ENCODE results near the gene KCNJ3.

KCNJ3 gene

DNA sequence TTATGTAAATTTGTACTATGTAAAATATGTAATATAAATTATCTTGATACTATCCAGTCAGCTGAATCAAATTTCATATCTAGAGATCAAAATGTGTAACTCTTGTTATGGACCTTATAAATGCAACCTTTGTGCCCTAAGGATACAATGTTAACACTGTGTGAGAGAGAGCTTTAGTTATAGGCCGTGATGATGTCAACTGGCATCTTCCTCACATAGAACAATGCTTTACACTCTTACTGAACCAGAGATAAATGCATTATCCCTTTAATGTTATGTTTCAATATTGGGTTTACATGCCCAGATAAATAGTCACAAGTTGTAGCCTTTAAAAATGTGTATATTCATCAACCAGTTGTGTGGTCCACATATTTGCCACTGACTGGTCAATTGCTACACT lies 115.1 kb downstream of the KCNJ3 start:
- no peak for DNase-seq (ENCODE audit: low spot score)
- TF ChIP-seq, protein P1, sequence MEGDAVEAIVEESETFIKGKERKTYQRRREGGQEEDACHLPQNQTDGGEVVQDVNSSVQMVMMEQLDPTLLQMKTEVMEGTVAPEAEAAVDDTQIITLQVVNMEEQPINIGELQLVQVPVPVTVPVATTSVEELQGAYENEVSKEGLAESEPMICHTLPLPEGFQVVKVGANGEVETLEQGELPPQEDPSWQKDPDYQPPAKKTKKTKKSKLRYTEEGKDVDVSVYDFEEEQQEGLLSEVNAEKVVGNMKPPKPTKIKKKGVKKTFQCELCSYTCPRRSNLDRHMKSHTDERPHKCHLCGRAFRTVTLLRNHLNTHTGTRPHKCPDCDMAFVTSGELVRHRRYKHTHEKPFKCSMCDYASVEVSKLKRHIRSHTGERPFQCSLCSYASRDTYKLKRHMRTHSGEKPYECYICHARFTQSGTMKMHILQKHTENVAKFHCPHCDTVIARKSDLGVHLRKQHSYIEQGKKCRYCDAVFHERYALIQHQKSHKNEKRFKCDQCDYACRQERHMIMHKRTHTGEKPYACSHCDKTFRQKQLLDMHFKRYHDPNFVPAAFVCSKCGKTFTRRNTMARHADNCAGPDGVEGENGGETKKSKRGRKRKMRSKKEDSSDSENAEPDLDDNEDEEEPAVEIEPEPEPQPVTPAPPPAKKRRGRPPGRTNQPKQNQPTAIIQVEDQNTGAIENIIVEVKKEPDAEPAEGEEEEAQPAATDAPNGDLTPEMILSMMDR (IDR thresholded peaks at IDR 0.05; ENCODE audit: extremely low read depth, insufficient read depth, missing control alignments), result no peak
- in situ Hi-C loops (cut with MboI; ENCODE audit: low pct_unique_long_range_greater_than_20kb, low sequenced_read_pairs, unreplicated experiment), result no loop called here

DNA sequence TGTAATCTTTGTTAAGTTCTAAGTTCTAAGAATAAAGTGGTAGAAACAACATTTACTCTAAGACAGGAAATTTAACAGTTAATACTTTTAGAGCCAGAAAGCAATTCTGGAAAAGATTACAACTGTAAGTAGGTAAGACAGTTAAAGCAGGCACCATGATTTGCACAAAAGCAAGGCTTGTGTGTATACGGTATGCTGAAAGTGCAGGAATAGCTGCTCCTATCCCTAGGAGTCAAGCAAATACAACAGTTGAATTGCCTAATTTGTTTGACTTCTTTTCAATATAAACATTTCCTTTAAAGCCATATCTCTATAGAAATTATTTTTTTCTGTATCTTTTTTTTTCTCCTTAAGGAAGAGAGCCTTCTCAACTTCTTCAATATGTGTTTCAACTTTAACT lies 116.4 kb downstream of the KCNJ3 start:
- TF ChIP-seq, protein P1 (IDR thresholded peaks at IDR 0.05; ENCODE audit: extremely low read depth, insufficient read depth, missing control alignments), result no peak
- in situ Hi-C loops (cut with MboI; ENCODE audit: low pct_unique_long_range_greater_than_20kb, low sequenced_read_pairs, unreplicated experiment), result no loop called here
- DNase-seq (ENCODE audit: low spot score), result no peak

DNA sequence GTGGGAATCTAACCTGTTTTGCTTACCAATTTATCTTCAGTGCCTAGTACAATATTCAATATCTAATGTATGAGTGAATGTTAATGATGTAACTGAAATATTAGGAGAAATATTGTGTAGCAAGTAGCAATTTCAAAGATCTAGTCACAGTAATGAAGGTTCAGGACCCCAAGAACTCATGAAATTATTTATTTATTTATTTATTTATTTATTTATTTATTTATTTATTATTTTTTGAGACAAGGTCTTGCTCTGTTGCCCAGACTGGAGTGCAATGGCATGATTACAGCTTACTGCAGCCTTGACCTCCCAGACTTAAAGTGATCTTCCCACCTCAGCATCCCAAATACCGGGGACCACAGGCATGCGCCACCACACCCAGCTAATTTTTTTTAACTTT lies 126.9 kb downstream of the KCNJ3 start:
- in situ Hi-C loops (cut with MboI; ENCODE audit: low pct_unique_long_range_greater_than_20kb, low sequenced_read_pairs, unreplicated experiment), result no loop called here
- no peak for DNase-seq (ENCODE audit: low spot score)
- TF ChIP-seq, protein P1 (IDR thresholded peaks at IDR 0.05; ENCODE audit: extremely low read depth, insufficient read depth, missing control alignments), result no peak

DNA sequence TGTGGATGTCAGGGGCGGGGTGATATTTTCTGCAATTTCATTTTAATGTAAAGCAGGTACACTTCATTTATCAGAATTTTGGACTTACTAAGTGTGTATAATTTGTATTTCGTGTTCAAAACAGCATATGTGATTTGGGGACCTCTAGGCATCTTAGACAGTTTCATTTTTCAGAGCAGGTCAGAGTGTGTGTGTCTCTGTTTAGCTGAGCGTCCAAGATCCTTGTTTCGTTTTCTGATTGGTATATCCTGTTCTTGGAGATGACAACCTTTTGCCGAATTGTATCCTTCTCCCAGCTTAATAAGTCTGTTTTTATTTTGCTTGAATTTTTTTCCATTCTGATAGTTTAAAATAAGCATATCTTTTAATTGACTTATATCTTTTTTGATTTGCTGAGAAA lies 128.3 kb downstream of the KCNJ3 start:
- in situ Hi-C loops (cut with MboI; ENCODE audit: low pct_unique_long_range_greater_than_20kb, low sequenced_read_pairs, unreplicated experiment), result no loop called here
- no peak for DNase-seq (ENCODE audit: low spot score)
- TF ChIP-seq, protein P1 (IDR thresholded peaks at IDR 0.05; ENCODE audit: extremely low read depth, insufficient read depth, missing control alignments), result no peak

DNA sequence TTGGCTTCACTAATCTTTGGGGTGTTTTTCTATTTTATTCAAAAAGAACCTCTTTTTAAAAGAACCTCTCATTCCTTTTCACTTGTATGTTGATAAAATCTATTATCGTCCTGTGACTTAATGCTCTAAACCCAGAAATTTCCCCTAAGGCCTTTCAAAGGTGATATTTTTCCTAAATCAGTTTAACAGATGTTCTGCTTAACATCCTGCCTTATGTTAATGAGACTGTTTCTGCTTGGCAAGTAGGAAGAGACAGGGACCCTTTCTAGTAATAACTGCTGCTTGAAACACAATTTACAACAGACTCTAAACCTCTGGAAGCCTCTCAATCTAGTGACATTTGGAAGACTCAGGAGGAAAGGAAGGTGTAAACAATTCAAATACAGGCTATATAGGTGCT lies 128.8 kb downstream of the KCNJ3 start:
- no peak for DNase-seq (ENCODE audit: low spot score)
- TF ChIP-seq, protein P1 (IDR thresholded peaks at IDR 0.05; ENCODE audit: extremely low read depth, insufficient read depth, missing control alignments), result no peak
- in situ Hi-C loops (cut with MboI; ENCODE audit: low pct_unique_long_range_greater_than_20kb, low sequenced_read_pairs, unreplicated experiment), result no loop called here

DNA sequence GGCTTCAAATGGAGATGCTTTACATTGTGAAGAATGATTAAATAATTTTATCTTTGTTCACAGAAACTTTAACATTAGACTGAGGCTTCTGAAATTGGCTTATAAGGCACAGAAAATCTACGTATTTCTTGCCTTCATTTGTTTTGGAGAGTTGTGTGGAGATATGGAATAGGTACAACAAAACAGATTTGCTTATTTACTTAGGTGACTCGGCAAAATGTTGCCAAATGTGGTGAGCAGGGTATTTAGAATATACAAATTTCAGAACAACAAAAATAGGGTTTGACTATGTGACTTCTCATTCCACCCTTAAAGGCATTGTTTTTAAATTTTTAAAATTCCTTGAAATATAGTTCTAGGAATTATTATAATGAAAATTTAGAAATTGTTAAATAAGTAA lies 134.2 kb downstream of the KCNJ3 start:
- TF ChIP-seq, protein P1 (IDR thresholded peaks at IDR 0.05; ENCODE audit: extremely low read depth, insufficient read depth, missing control alignments), result no peak
- in situ Hi-C loops (cut with MboI; ENCODE audit: low pct_unique_long_range_greater_than_20kb, low sequenced_read_pairs, unreplicated experiment), result no loop called here
- DNase-seq (ENCODE audit: low spot score), result no peak

DNA sequence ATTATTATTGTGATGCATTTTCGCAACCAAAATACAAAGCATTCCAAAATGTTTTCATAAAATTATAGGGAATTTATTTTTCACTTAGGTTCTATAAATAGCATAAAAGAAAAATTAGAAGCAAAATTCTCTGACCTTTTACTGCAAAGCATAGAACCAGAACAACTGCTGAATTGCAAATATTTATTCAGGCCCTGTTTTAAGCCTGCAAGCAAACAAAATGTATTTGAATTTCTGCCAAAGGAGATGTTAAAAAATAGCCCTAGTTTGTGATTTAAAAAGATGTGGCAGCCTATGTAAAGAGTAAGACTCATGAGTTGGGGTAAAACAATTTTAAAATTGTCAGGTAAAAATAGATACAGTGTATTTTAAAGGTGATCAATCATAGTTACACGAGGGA lies 138.1 kb downstream of the KCNJ3 start:
- TF ChIP-seq, protein P1 (IDR thresholded peaks at IDR 0.05; ENCODE audit: extremely low read depth, insufficient read depth, missing control alignments), result no peak
- DNase-seq (ENCODE audit: low spot score), result no peak
- in situ Hi-C loops (cut with MboI; ENCODE audit: low pct_unique_long_range_greater_than_20kb, low sequenced_read_pairs, unreplicated experiment), result no loop called here
